Brain microvascular endothelial cell (primary cell): ENCODE data around the gene SORCS1.

Experiments used
- DNase-seq: peaks from one replicate; pipeline ENCODE4 v3.0.0-alpha.2; 2020
- H3K27ac ChIP-seq: fragments of 250-450 bp; sonication (Bioruptor Pico); 2 replicates; pipeline ENCODE4 v1.5.1; 2020; ENCODE audit warnings: mild to moderate bottlenecking, moderate library complexity
- H3K27me3 ChIP-seq: fragments of 250-450 bp; sonication (Bioruptor Pico); replicated peaks from 2 replicates; pipeline ENCODE4 v1.5.1; 2020; ENCODE audit warnings: mild to moderate bottlenecking
- H3K36me3 ChIP-seq: fragments of 250-450 bp; sonication (Bioruptor Pico); replicated peaks from 2 replicates; pipeline ENCODE4 v1.5.1; 2020; ENCODE audit warnings: mild to moderate bottlenecking
- H3K4me3 ChIP-seq: 2 replicates; pipeline ENCODE4 v1.5.1; 2011; ENCODE audit warnings: low read depth, mild to moderate bottlenecking, control low read depth, low read length, moderate library complexity
- CTCF ChIP-seq: IDR thresholded peaks from 2 replicates; pipeline ENCODE4 v1.5.1; 2011; ENCODE audit warnings: low read depth, mild to moderate bottlenecking, moderate library complexity, low read length, control low read depth, inconsistent platforms; ENCODE audit errors: missing control alignments
- in situ Hi-C: cut with HindIII; loops from 2 replicates; pipeline ENCODE4 v1.10.0; 2017; ENCODE audit warnings: low sequenced_read_pairs, low pct_ligation_motif_present

The SORCS1 gene

GRCh38 chr10:106713846-106714245, 450.7 kb downstream of the SORCS1 start:
- no peak for DNase-seq
- H3K4me3 ChIP-seq = no peak overlapping the region
- TF ChIP-seq CTCF = no peak
- no peaks in the 10 kb centered on the region for H3K27me3 ChIP-seq
- no peak overlapping the region for H3K27ac ChIP-seq
- in situ Hi-C loops = no loop called here
- H3K36me3 ChIP-seq = no peaks in the 10 kb centered on the region

GRCh38 chr10:106712988-106713387, 451.5 kb downstream of the SORCS1 start:
- no peak for DNase-seq
- TF ChIP-seq CTCF = no peak
- no peak overlapping the region for H3K4me3 ChIP-seq
- H3K27me3 ChIP-seq = no peaks in the 10 kb centered on the region
- no peak overlapping the region for H3K27ac ChIP-seq
- in situ Hi-C loops = no loop called here
- no peaks in the 10 kb centered on the region for H3K36me3 ChIP-seq

GRCh38 chr10:106711313-106711906, 453.1 kb downstream of the SORCS1 start:
- peak; percentile 65 for TF ChIP-seq CTCF
- Histone ChIP-seq H3K36me3 (no peaks in the 10 kb centered on the region), H3K27ac (no peak overlapping the region), H3K4me3 (no peak overlapping the region), H3K27me3 (no peaks in the 10 kb centered on the region)
- no peak for DNase-seq
- in situ Hi-C loops = no loop called here

GRCh38 chr10:106708506-106708905, 456.0 kb downstream of the SORCS1 start:
- no peak for TF ChIP-seq CTCF
- Histone ChIP-seq H3K27me3 (no peaks in the 10 kb centered on the region), H3K36me3 (no peaks in the 10 kb centered on the region), H3K27ac (no peak overlapping the region), H3K4me3 (no peak overlapping the region)
- in situ Hi-C loops = no loop called here
- no peak for DNase-seq

- H3K27ac ChIP-seq = no peak overlapping the region
- no peak for DNase-seq
- in situ Hi-C loops = no loop called here
- TF ChIP-seq CTCF = no peak
- no peak overlapping the region for H3K4me3 ChIP-seq
- H3K36me3 ChIP-seq = no peaks in the 10 kb centered on the region
- no peaks in the 10 kb centered on the region for H3K27me3 ChIP-seq
Measured at GRCh38 chr10:106707657-106708056, 456.8 kb downstream of the SORCS1 start.

- in situ Hi-C loops = no loop called here
- Histone ChIP-seq H3K4me3 (no peak overlapping the region), H3K27ac (no peak overlapping the region), H3K27me3 (no peaks in the 10 kb centered on the region), H3K36me3 (no peaks in the 10 kb centered on the region)
- TF ChIP-seq CTCF = no peak
- DNase-seq = no peak
Measured at GRCh38 chr10:106706127-106706526, 458.4 kb downstream of the SORCS1 start.
